CD4-positive, alpha-beta T cell (primary cell): Measurements from ENCODE around the gene CHRNB4. TPM values are rescaled to one million over a fixed set of nuclear protein-coding genes. Genes with fewer than 3 reads are reported as not detected.

Source experiments
- ATAC-seq: fragments of 200-7000 bp; cut with Tn5 transposase; one replicate; pipeline ENCODE4 v1.10.0; 2022; ENCODE audit warnings: mild to moderate bottlenecking; ENCODE audit not compliant: poor library complexity
- CTCF ChIA-PET: fragments of 350-600 bp; sonication (Branson Sonifier 250); formaldehyde crosslinking; loops from one replicate; lab custom pipeline; 2021; ENCODE audit warnings: antibody characterized with exemption, inconsistent platforms; lab: Charles Lee
- POLR2A ChIA-PET: fragments of 350-600 bp; sonication (Branson Sonifier 250); formaldehyde crosslinking; loops from one replicate; lab custom pipeline; 2021; ENCODE audit warnings: antibody characterized with exemption, inconsistent platforms; lab: Charles Lee
- DNase-seq, 14 experiments: peaks; one replicate each; pipeline ENCODE4 v3.0.0-alpha.2; 2013 to 2020; ENCODE audit warnings: mixed read lengths in 2 of 14
- H3K27ac ChIP-seq, 2 donors: one replicate each; pipeline versions ENCODE4 v1.5.1 to v1.7.0; 2013; ENCODE audit warnings: low read length in 2 of 2, low read depth in 1 of 2, mild to moderate bottlenecking in 1 of 2
- H3K27me3 ChIP-seq, 2 experiments: 1 replicate in 1 of 2; 2 replicates in 1 of 2; pipeline versions ENCODE4 v1.6.1 to v1.7.0; 2013; ENCODE audit warnings: low read length in 2 of 2, control low read depth in 1 of 2, mild to moderate bottlenecking in 1 of 2, moderate library complexity in 1 of 2; ENCODE audit not compliant: insufficient read depth in 2 of 2, control insufficient read depth in 1 of 2
- H3K36me3 ChIP-seq: one replicate; pipeline ENCODE4 v1.6.1; 2013; ENCODE audit warnings: low read length, control low read depth; ENCODE audit not compliant: insufficient read depth
- H3K4me1 ChIP-seq: one replicate; pipeline ENCODE4 v1.6.1; 2013; ENCODE audit warnings: low read length, control low read depth; ENCODE audit not compliant: insufficient read depth
- H3K4me3 ChIP-seq: one replicate; pipeline ENCODE4 v1.5.1; 2013; ENCODE audit warnings: mild to moderate bottlenecking, low read length, moderate library complexity
- H3K9me3 ChIP-seq, 2 experiments: 1 replicate in 1 of 2; 2 replicates in 1 of 2; pipeline versions ENCODE4 v1.6.1 to v1.7.0; 2013; ENCODE audit warnings: low read length in 2 of 2, mild to moderate bottlenecking in 2 of 2, control low read depth in 1 of 2, moderate library complexity in 1 of 2; ENCODE audit not compliant: control insufficient read depth in 1 of 2, insufficient read depth in 1 of 2
- H3K27ac Mint-ChIP-seq: one replicate; pipeline ENCODE4 v1.8.0; 2020; ENCODE audit warnings: mixed read lengths
- H3K27me3 Mint-ChIP-seq: one replicate; pipeline ENCODE4 v1.8.0; 2021; ENCODE audit warnings: mixed read lengths
- H3K36me3 Mint-ChIP-seq: one replicate; pipeline ENCODE4 v1.8.0; 2021; ENCODE audit warnings: low read depth, mixed read lengths
- H3K4me1 Mint-ChIP-seq: one replicate; pipeline ENCODE4 v1.8.0; 2021; ENCODE audit warnings: low read depth, mixed read lengths
- H3K4me3 Mint-ChIP-seq: one replicate; pipeline ENCODE4 v1.8.0; 2020; ENCODE audit warnings: mild to moderate bottlenecking, mixed read lengths
- H3K9me3 Mint-ChIP-seq: one replicate; pipeline ENCODE4 v1.8.0; 2020; ENCODE audit warnings: mixed read lengths
- CTCF ChIP-seq: fragments of 200-600 bp; IDR thresholded peaks from one replicate; pipeline ENCODE4 v1.8.0; 2022; ENCODE audit warnings: antibody characterized with exemption, mild to moderate bottlenecking
- intact Hi-C, 2 experiments: fragments of 100-400 bp; cut with DNase I in 1 of 2; cut with micrococcal nuclease in 1 of 2; formaldehyde crosslinking; loops; one replicate each; pipeline versions ENCODE4 v1.15.1 to v1.9.0; 2023 to 2025; cut with DNase I, micrococcal nuclease
- total RNA-seq, 174 experiments: library from RNA in 2 of 174; stranded (reverse) in 2 of 174; gene quantifications; one replicate each; pipeline ENCODE4 v1.2.3 and lab custom pipeline; 2021 to 2026

Gene CHRNB4
- total RNA-seq, 2 experiments from 2014 or later = not detected

DNA sequence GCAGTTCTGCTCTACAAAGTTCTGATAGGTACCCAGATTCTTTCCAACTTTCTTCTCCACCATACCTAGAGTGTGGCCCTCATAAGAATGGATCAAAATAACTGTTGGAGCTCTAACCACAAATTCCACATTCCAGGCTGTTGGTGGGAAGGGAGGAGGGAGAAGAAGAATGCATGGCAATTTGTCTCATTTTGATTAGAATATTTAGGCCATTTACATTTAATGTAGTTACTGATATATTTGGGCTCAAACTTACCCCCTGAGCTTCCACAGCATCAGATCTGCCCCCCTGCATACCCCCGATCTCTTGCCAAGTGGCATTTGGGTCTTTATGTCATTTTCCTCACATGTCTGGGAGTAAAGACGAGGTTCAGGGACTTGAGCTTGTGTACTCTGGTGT lies 7.7 kb downstream of the CHRNB4 start:
- intact Hi-C loops = no loop called here
- no peak for DNase-seq

DNA sequence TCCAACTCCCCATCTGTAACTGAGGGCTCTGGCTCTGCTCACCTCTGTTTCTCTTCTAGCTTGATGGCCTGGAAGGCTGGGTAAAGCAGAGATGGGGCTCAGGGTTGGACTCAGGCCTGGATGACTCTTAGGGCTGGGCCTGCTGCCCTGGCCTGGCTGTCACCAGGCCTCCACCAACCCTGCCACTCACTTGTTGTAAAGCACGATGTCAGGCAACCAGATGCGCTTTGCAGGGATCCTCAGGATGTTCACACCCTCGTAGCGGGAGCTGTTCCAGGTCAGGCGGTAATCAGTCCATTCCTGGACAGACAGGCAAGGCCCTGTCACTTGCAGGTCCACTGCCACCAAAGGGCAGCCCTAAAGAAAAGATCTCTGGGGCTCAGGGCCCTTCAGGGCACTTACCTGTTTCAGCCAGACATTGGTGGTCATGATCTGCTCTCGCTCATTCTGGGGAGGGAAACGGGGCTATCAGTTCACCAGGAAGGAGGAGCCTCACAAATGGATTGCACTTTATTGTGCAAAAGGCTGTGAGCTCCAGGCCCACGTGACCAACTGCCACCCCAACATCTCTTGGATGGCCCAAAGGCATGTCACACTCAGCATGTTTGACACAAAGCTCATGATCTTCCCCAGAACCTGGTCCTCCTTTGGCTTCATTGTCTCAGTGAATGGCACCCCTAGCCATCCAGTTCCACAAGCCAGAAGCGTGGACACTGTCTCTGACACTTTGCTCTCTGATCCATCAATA lies 9.9 kb downstream of the CHRNB4 start:
- TF ChIP-seq CTCF = no peak
- H3K36me3 ChIP-seq = no peaks in the 10 kb centered on the region
- H3K4me3 Mint-ChIP-seq = no peak overlapping the region
- DNase-seq = no peak
- CTCF ChIA-PET = no interaction called here
- intact Hi-C loops = no loop called here
- POLR2A ChIA-PET = no interaction called here
- peaks cover 0 to 6% of the 10 kb centered on the region in 2 experiments for H3K27me3 ChIP-seq
- H3K27ac Mint-ChIP-seq = no peak overlapping the region
- no peaks in the 10 kb centered on the region for H3K4me1 ChIP-seq
- no peak overlapping the region for H3K27ac ChIP-seq
- H3K36me3 Mint-ChIP-seq = no peaks in the 10 kb centered on the region
- no peaks in the 10 kb centered on the region for H3K4me1 Mint-ChIP-seq
- no peak for ATAC-seq
- peaks cover 9% of the 10 kb centered on the region in 2 experiments for H3K9me3 ChIP-seq
- no peak overlapping the region for H3K4me3 ChIP-seq
- no peaks in the 10 kb centered on the region for H3K9me3 Mint-ChIP-seq
- H3K27me3 Mint-ChIP-seq = peaks cover 11% of the 10 kb centered on the region

More for the DNA sequence above, 7.7 kb downstream of the CHRNB4 start:
- no peaks in the 10 kb centered on the region for H3K36me3 ChIP-seq
- no peak for TF ChIP-seq CTCF
- H3K36me3 Mint-ChIP-seq = no peaks in the 10 kb centered on the region
- no peaks in the 10 kb centered on the region for H3K9me3 Mint-ChIP-seq
- H3K4me1 ChIP-seq = no peaks in the 10 kb centered on the region
- H3K4me3 ChIP-seq = no peak overlapping the region
- peaks cover 6 to 8% of the 10 kb centered on the region in 2 experiments for H3K27me3 ChIP-seq
- no peak overlapping the region for H3K27ac ChIP-seq
- H3K9me3 ChIP-seq = peaks cover 9% of the 10 kb centered on the region in 2 experiments
- no peak overlapping the region for H3K27ac Mint-ChIP-seq
- ATAC-seq = no peak
- H3K4me3 Mint-ChIP-seq = no peak overlapping the region
- H3K27me3 Mint-ChIP-seq = peaks cover 7% of the 10 kb centered on the region
- no peaks in the 10 kb centered on the region for H3K4me1 Mint-ChIP-seq
- ChIA-PET POLR2A (interaction anchor here (0.5 kb wide), 1 partner anchor 334 kb away, joined by 4 read pairs; the partner anchor contains the start of gene SKIC8), CTCF (no interaction called here)

DNA sequence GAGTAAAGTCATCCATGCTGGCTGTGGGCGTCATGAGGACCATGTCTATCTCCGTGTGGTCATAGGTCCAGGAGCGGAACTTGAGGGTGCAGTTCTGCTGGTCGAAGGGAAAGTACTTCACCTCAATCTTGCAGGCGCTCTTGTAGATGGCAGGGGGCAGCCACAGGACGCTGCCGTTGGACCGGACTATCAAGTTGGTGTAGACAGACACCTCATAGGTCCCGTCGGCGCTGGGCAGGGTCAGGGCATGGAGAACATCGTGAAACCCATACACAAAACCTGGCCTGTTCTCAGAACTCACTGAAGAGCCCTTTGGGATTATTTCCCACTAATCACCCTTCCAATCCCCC lies 11.3 kb downstream of the CHRNB4 start:
- no peaks in the 10 kb centered on the region for H3K4me1 ChIP-seq
- H3K36me3 ChIP-seq = no peaks in the 10 kb centered on the region
- Mint-ChIP-seq H3K9me3 (no peaks in the 10 kb centered on the region), H3K27me3 (peaks cover 7% of the 10 kb centered on the region), H3K27ac (no peak overlapping the region), H3K4me1 (no peaks in the 10 kb centered on the region), H3K4me3 (no peak overlapping the region), H3K36me3 (no peaks in the 10 kb centered on the region)
- ChIA-PET CTCF (no interaction called here), POLR2A (no interaction called here)
- no peak overlapping the region for H3K27ac ChIP-seq
- ATAC-seq (no peak), DNase-seq (peak in 1 of 14 experiments; percentile 15)
- peaks cover 9% of the 10 kb centered on the region in 2 experiments for H3K9me3 ChIP-seq
- peaks cover 0 to 6% of the 10 kb centered on the region in 2 experiments for H3K27me3 ChIP-seq
- no peak overlapping the region for H3K4me3 ChIP-seq
- no peak for TF ChIP-seq CTCF
- intact Hi-C loops = no loop called here
